Inferior parietal cortex (tissue), 1 donor: ENCODE measurements around the gene LPCAT1.
"Not testable (repeated sequence)": the region's sequence is repeated elsewhere in the genome, so short reads cannot be mapped to it uniquely, and the experiment has no call there.

Experiments used
- DNase-seq: peaks from one replicate; pipeline ENCODE4 v3.0.0-alpha.2; 2016; ENCODE audit errors: extremely low spot score

LPCAT1 gene

DNA sequence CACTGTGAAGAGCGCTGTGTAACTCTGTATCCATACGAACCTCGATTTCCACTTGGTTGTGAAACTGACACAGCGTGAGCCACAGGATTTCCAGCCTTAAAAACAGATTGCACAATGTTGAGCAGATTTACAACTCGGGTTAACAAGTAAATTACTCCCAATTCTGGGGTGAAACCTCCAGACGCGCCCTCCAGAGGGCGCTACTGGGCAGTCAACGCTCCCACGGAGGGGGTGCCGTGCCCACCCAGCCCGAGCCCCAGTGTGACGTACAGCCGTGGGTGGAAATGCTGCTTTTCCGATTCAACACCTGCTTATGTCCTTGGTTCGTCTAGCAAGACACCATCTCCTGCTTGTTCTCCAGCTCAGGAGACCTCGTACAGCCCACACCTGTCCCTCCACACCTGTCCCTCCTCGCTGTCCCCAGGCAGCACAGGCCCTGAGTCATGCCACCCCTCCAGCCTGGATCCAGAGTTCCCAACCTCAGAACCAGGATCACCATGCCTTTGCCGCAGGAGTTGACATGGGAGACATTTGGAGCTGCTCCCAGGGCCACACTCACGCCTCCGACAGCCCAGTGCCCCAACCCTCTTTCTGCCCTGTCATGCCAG lies 44.1 kb downstream of the LPCAT1 start:
- no peak for DNase-seq

DNA sequence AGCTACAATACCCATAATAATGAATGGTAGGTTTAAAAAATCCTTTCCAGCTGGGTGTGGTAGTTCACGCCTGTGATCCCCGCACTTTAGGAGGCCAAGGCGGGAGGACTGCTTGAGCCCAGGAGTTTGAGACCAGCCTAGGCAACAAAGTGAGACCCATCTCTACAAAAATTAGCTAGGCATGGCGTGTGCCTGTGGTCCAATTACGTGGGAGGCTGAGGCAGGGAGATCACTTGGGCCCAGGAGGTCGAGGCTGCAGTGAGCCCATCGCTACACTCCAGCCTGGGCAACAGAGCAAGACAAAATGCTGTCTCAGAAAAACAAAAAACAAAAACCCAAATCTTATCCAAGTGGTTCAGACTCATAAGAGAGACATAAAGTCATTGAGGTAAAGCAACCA lies 44.7 kb downstream of the LPCAT1 start:
- no peak for DNase-seq

DNA sequence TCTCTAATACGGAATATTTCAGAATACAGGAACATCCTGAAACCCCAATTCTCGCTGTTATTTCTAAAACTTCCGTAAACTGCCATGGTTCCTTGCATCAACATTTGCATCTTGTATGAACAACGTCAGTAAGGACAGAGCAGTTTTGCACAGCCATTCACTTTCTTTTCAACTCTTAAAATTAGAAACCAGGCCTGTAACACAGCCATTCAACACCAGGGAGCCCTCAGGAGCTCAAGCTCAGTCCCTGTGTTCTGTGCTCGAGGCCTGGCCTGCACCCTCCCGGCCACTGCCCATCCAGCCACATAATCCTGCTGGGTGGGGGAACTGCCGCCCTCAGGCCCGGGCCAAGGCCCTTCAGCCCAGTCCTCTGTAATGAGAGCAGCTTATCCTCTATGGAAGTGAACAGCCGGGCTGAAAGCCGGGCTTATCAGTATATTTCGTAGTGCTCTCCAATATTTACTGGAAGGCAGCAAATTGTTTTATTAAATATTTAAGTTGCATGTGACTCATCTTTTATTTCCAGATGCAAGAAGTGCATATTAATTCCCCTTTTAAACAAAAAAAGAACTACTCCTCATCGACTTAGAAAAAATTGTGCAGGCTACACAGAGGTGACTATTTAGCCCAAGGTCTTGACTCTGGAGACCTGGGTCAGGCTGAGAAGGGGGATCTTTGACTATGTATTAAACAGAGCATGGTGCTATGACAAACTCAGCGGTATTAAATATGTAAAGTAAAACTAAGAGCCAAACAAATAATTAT lies 45.3 kb downstream of the LPCAT1 start:
- DNase-seq = no peak

DNA sequence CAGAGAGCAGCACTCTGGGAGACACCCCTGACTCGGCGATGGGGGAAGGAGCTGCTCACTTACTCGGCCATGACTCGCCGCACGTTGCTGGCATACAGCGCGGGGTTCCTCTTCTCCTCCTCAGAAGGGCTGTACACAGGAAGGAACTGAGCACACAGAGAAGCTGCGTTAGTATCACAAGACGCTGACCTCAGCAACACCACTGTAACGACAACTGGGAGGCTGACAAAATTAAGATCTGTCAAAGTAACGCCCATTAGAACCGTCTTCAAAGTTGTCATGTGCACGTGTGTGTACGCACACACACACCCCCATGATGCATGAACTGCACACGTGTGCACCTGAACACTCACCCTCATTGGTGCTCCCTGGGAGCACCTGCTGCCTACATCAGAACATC lies 46.4 kb downstream of the LPCAT1 start:
- no peak for DNase-seq

DNA sequence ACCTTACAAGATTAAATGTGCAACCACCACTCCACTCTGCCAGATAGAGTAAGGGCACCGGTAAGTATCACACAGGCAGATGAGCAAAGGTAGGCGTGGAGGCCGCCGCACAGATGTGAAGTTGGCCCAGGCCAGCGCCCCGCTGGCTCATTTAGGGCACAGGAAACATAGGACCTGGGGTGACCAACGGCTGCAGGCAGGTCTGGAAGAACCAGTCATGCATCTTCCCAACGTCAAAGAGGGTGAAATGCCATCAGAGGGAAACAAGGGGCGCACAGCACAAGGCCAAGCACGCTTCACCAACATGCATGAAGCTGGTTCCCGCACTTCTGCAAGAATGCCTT lies 46.8 kb downstream of the LPCAT1 start:
- no peak for DNase-seq

DNA sequence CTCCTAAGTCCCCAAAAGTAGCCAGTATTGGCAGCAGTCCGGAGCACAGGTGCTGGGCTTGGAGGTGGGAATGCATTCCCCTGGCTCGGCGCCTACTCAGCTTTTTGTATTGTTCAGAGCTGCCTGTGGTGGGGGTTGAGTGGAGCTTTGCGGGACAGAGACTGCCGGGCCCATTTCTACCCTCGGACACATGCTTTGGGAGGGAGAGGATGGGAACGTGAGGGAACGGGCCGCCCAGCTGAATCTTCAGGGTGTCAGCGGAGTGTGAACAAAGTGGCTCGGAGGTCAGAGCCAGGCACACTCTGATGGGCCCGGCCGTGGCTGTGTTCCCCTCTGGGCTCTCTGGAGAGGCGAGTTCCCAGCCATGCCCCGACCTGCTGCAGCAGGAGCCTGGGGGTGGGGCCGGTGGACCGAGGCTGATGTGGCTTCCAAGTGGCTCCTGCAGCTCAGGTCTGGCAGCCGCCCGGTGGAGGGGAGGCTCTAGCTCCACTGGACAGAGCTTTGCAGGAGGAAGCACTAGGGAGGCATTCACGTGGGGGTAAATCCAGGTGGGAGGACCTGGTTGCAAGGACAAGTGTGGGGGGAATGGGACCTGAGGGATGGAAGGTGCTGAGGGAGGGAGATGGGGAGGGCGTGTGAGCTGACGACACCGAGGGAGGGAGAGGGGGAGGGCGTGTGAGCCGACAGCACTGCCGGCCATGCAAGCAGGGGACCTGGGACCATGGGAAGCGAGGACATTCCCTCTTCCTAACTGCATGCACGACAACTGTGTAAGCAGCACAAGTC lies 47.4 kb downstream of the LPCAT1 start:
- DNase-seq = no peak

DNA sequence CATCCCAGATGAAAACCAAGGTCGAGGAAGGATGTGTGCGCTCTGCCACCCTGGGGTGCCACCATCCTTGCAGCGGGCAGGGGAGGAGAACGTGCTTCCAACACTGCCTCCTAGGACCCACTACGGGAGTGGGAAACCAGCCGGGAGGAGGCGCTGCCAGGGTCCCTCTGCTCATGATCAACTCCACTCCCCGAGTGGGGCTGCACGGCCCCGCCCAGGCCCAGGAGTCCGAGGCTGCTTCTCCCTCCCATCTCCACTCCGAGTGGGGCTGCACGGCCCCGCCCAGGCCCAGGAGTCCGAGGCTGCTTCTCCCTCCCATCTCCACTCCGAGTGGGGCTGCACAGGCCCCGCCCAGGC lies 48.2 kb downstream of the LPCAT1 start:
- not testable (repeated sequence) for DNase-seq

DNA sequence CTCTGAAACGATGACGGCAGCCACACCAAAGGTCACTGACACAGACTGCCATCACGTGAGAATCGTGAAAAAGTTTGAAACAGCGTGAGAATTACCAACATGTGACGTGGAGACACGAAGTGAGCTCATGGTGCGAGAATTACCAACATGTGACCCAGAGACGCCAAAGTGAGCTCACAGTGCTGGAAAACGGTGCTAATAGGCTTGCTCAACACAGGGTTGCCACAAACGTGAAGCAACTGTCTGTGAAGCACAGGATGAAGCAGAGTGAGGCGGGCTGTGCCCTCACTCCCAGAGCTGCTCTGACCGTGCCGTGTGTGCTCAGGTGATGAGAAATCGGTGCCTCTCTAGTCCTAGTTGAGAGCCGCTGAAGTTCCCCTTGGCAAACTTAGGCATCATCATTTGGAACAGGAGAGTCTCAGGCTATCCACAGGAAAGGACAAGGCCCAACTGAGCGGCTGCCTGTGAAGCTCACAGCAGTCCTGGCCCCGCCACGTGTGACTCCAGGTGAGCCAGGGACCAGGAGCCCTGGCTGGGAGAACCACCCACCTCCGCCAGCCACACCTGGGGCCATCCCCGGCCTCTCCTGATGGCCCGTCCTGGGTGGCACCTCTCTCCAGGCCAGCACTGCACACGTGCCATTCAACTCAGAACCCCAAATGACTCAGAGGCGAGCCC lies 48.8 kb downstream of the LPCAT1 start:
- DNase-seq = no peak

DNA sequence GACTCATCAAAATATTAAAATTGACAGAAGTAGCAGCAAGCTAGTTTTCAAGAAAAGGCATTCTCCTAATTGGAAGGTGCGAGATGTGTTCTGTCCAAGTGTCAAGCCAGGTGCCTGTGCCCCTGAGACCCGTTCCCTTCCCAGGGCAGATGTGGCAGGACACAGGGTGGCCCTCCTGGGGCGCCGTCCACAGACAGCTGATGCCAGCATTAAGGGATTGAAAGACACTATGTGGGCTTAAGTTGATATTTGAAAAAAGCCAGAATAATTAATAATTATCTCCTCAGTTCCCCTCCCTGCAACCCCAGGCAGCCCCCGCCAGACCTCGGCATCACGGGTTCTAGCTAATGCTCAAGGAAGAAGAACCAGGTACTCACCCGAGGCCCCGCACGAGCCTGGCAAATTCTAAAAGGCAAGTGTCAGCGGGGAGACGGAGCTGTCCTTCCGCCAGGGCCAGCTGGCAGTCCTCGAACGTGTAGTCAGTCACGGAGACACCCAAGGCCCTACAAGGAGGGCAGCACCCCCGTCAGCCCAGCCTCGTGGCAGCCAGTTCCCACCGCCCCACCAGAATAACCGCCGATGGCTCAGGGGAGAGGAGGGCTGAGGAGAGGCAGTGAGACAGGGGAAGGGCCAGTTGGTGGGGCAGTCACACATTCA lies 49.4 kb downstream of the LPCAT1 start:
- no peak for DNase-seq

DNA sequence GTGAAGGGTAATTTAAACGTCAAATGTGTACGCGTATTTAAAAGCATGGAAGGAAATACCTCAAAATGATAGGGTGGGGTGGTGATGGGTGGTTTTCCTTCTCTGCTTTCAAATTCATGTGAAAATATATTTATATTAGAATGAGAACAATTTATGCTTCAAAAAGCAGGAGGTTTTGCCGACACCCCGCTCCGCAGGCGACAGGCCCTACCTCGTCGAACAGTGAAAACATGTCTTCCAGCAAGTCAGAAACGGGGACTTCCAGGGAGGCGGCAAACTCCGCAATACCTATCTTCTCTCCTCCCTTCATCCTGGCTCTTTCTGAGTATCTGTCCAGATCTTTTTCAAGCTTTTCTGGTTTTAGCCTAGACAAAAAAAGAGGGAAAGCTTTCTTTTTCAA lies 50.0 kb downstream of the LPCAT1 start:
- DNase-seq = no peak

DNA sequence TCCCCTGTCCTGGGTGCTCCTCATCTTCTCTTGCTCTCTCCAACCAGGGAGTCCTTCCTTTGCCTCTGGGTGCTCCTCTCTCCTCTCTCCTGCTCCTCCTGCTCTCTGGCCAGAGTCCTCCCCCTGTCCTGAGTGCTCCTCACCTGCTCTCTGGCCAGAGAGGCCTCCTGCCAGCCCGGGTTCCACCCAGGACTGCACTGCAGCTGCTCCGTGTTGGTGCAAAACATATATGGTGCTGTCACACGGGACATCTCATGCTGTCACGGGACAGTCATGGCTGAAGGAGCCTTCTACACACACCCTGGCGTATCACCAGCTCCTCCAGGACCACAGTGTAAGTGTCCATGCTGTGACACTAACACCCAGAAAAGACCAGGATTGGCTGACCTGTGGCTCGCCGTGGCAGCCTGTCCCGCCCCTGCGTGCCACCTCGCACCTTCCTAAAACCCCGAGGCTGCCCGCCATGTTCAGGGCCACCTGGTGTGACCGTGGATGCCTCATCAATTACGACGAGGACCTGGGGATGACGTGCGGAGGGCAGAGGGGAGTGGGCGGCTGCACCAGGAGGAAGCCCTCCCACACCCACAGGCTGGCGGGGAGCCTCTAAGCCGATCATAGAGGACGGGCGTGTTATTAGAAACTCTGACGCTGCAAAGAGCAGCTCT lies 50.7 kb downstream of the LPCAT1 start:
- no peak for DNase-seq

DNA sequence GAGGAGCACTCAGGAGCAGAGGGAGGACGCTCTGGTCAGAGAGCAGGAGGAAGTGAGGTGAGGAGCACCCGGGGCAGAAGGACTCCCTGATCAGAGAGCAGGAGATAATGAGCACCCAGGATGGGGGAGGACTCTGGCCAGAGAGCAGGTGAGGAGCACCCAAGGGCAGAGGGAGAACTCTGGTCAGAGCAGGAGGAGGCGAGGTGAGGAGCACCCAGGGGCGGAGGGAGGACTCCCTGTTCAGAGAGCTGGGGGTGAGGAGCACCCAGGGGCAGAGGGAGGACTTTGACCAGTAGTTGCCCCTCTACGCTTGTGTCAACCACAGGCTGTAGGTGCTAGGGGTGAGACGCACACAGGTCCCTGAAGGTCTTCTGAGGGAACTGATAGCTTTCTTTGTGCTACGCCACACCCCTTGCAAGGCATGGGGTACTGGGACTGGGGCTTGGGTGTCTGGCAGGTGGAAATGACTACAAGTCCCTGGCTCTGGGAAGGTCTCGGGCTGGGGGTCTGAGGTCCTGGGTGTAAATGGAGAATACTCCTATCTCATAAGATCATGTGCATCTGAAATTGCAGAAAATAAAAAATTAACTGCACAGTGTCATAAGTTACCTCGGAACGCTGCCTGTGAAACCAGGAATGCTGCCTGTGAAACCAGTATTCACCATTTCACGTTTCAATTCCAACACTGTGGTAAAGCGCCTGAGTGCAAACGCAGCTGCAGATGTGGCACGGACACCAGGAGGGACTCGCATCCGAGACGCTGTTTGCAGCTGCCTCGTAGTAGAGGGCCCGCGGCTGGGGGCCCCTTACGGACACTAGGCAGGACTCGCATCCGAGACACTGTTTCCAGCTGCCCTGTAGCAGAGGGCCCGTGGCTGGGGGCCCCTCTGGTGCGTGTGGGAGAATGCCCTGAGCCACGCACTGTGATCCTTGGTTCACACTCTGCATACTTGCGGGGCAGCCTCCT lies 51.5 kb downstream of the LPCAT1 start:
- DNase-seq = no peak

DNA sequence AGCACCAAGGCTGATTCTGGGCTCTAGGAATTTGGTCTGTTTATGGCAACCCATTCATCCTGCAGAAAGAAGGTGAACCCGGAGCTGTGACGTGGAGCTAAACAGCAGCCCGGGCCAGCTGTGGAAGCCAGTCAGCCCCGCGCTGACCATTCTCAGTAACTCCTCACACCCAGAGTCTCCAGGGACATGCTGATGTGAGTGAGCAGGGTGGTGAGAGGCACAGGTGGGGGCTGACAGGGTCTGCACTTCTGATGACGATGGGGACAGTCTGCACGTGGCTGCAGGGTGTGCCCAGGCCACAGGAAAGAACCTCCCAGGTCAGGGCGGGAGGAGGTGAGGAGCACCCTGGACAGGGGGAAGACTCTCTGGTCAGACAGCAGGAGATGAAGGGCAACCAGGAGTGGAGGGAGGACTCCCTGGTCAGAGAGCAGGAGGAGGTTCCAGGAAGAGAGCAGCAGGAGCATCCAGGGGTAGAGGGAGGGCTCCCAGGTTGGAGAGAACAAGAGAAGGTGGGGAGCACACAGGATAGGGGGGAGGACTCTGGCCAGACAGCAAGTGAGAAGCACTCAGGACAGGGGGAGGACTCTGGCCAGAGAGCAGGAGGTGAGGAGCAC lies 52.4 kb downstream of the LPCAT1 start:
- DNase-seq = no peak

DNA sequence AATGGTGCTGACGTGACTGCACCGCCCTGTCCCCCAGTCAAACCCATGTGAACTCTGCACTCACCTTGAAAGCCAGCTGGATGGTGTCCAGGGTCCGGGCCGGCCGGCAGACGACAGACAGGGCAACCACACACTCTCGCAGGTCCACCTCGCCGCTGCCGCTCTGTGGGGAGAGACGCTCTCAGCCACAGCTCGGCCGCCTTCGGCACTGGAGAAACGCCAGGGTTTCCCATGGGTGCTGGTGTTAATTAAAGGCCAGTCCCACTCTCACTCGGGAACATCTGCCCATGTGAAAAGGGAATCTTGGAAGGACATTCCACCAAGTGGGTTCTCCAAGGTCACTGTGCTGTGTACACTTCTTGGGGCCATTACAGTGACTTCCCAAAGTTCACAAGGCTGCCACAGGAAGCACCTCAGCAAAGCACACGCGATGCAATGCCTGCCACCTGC lies 53.0 kb downstream of the LPCAT1 start:
- no peak for DNase-seq

DNA sequence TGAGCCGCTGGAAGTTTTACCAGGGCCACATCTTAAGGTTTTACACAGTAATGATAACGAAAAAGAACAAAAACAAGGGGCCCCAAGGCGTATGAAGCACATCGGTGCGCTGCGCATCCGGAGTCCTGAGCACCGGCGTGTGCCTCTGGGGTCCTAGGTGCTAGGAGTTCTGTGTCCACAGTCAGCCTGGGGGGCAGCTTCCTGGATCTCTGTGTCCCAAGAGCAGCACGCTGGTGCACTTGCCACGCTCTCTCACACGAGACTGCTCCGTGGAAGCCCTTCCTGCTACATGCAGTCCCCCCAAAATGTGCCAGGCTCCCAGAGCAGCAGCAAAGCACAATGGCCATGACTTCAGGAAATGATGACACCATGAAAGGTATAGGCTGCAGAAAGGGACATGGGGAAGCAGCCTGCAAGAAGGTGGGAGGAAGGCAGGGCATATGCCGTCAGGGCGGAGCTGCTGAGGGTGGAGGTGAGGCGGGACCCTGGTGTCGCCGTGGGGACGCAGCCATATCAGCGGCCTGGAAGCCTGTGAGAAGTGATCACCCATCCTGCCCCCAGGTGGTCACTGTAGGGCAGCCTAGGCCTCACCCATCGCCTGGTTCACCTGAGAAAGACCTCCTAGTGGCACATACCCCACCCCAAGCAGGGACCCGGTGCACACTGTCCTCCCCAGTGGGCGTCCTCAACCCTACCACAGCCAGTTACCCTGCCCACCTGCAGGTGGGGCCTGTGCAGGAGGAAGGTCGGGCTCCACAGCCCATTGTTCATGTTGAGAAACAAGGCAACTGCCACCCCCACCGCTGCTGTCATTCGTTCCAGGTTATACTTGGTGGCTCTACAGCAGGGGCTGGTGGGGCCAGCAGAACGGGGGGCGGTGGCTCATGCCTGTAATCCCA lies 54.9 kb downstream of the LPCAT1 start:
- DNase-seq = no peak

DNA sequence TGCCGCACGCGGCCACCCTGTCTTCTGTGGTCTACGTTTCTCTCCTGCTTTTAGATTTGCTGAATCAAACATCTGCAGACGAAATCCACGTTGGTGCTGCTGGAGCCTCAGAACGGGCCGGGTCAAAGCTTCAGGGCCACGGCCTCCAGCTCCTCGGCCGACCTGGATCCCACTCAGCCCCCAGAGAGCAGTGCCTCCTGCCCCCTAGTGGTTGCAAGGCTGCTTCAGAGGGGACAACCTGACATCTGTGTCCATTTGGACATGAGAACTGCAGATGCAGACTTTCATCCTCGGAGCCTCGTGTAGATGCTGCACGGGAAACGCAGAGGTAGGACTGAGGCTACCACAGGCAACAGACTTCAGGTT lies 55.5 kb downstream of the LPCAT1 start:
- DNase-seq = peak; percentile 21

DNA sequence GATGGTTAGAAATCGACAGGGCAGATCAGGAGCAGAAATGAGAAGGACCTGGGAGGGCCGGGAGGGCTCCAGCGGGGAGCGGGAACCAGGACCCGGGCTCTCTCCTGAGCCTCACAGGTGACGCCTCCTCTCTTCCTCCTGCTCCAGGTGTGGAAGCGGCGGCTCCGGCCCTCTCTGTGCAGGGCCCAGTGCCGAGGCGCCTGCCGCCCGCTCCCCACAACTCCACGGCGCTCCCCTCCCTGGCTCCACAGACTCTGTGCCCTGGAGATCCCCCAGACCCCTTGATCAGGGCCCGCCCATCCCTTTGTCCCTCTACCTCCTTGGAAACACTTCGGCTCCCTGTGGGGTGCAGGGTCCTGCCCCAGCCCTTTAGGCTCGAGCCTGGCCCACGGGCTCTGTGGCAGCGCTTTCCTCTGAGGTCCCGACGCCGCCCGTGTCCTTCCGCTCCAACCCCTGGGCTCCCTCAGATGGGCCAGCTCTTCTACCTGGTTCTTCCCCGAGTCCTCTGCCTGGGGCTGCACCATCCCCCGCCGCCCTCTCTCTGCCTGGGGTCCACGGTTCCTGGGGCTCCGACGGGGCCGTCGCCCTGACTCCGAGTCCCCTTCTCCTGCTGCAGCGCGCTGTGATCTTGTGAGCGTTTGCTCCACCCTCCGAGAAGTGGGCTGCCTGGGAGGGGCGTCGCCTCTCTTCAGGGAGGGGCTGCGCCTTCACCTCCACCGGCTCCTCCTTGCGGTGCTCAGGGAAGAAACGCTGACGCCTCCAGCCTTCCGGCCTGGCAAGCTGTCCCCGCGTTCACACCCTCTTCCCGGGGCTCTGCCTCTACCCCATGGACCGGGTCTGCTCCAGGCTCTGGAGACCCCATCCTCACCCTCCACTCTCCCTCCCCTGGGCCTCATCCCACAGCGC lies 56.2 kb downstream of the LPCAT1 start:
- no peak for DNase-seq
